ENCODE measurements around the gene C1orf94.
"Not testable (repeated sequence)": the region's sequence is repeated elsewhere in the genome, so short reads cannot be mapped to it uniquely, and the experiment has no call there.

The C1orf94 gene

GRCh38 chr1:34164771-34165391, 11.8 kb upstream of the C1orf94 start, which contains the start of gene CSMD2:
TSS of gene CSMD2 (minus strand) at chr1:34165230. CDS start at chr1:34165097, 133 bp downstream.
- in situ Hi-C loops (cut with MboI; ENCODE audit: low sequenced_read_pairs): no loop called here

- in situ Hi-C loops (cut with MboI; ENCODE audit: low sequenced_read_pairs): no loop called here
Measured at GRCh38 chr1:34165422-34165921, 11.2 kb upstream of the C1orf94 start.

GRCh38 chr1:34166191-34166624, 10.5 kb upstream of the C1orf94 start:
- in situ Hi-C loops (cut with MboI; ENCODE audit: low sequenced_read_pairs): no loop called here

GRCh38 chr1:34166625-34167361, 9.9 kb upstream of the C1orf94 start:
- in situ Hi-C loops (cut with MboI; ENCODE audit: low sequenced_read_pairs): no loop called here

- in situ Hi-C loops (cut with MboI; ENCODE audit: low sequenced_read_pairs): no loop called here
Measured at GRCh38 chr1:34167389-34167788, 9.3 kb upstream of the C1orf94 start.

- in situ Hi-C loops (cut with MboI; ENCODE audit: low sequenced_read_pairs): no loop called here
Measured at GRCh38 chr1:34175744-34176143, 963 bp upstream of the C1orf94 start.

- in situ Hi-C loops (cut with MboI; ENCODE audit: low sequenced_read_pairs): no loop called here
Measured at GRCh38 chr1:34178072-34178471, 1.4 kb downstream of the C1orf94 start.

- in situ Hi-C loops (cut with MboI; ENCODE audit: low sequenced_read_pairs): not testable (repeated sequence)
Measured at GRCh38 chr1:34183381-34183780, 6.7 kb downstream of the C1orf94 start.

- in situ Hi-C loops (cut with MboI; ENCODE audit: low sequenced_read_pairs): no loop called here
Measured at GRCh38 chr1:34186741-34187494, 10.2 kb downstream of the C1orf94 start.

- in situ Hi-C loops (cut with MboI; ENCODE audit: low sequenced_read_pairs): no loop called here
Measured at GRCh38 chr1:34188418-34188817, 11.7 kb downstream of the C1orf94 start.

- in situ Hi-C loops (cut with MboI; ENCODE audit: low sequenced_read_pairs): no loop called here
Measured at GRCh38 chr1:34188985-34189384, 12.3 kb downstream of the C1orf94 start.

GRCh38 chr1:34190692-34191091, 14.0 kb downstream of the C1orf94 start:
- in situ Hi-C loops (cut with MboI; ENCODE audit: low sequenced_read_pairs): no loop called here

GRCh38 chr1:34192621-34193020, 15.9 kb downstream of the C1orf94 start:
- in situ Hi-C loops (cut with MboI; ENCODE audit: low sequenced_read_pairs): no loop called here

GRCh38 chr1:34199927-34200326, 23.2 kb downstream of the C1orf94 start:
- in situ Hi-C loops (cut with MboI; ENCODE audit: low sequenced_read_pairs): no loop called here

GRCh38 chr1:34212673-34213072, 36.0 kb downstream of the C1orf94 start:
- in situ Hi-C loops (cut with MboI; ENCODE audit: low sequenced_read_pairs): no loop called here

GRCh38 chr1:34213956-34214355, 37.2 kb downstream of the C1orf94 start:
- in situ Hi-C loops (cut with MboI; ENCODE audit: low sequenced_read_pairs): no loop called here

GRCh38 chr1:34231441-34231840, 54.7 kb downstream of the C1orf94 start:
- in situ Hi-C loops (cut with MboI; ENCODE audit: low sequenced_read_pairs): no loop called here

GRCh38 chr1:34235594-34235993, 58.9 kb downstream of the C1orf94 start:
- in situ Hi-C loops (cut with MboI; ENCODE audit: low sequenced_read_pairs): no loop called here

GRCh38 chr1:34236089-34236488, 59.4 kb downstream of the C1orf94 start:
- in situ Hi-C loops (cut with MboI; ENCODE audit: low sequenced_read_pairs): no loop called here

- in situ Hi-C loops (cut with MboI; ENCODE audit: low sequenced_read_pairs): no loop called here
Measured at GRCh38 chr1:34237151-34237815, 60.6 kb downstream of the C1orf94 start.

- in situ Hi-C loops (cut with MboI; ENCODE audit: low sequenced_read_pairs): no loop called here
Measured at GRCh38 chr1:34245967-34246366, 69.3 kb downstream of the C1orf94 start.

Data from hTERT RPE-1 (cell line).